ENCODE measurements around the gene DDIAS.
"Not testable (repeated sequence)": the region's sequence is repeated elsewhere in the genome, so short reads cannot be mapped to it uniquely, and the experiment has no call there.

Gene DDIAS

DNA sequence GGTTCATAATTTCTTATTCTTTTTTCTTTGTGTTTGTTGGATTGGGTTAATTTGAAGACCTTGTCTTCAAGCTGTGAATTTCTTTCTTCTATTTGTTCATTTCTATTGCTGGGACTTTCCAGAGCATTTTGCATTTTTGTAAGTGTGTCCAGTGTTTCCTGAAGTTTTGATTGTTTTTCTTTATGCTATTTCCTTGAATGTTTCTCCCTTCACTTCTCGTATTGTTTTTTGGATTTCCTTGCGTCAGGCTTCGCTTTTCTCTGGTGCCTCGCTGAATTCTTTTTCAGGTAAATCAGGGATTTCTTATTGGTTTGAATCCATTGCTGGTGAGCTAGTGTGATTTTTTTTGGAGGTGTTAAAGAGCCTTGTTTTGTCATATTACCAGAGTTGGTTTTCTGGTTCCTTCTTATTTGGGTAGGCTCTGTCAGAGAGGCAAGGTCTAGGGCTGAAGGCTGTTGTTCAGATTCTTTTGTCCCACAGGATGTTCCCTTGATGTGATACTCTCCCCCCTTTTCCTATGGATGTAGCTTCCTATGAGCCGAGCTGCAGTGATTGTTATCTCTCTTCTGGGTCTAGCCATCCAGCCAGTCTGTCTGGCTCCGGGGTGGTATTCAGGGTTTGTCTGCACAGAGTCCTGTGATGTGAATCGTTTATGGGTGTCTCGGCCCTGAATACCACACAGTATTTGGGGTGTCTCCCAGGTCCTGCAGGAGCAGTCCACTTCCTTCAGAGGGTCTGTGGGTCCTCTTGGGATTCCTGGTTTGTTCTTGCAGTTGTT lies 21.0 kb downstream of the DDIAS start:
- DNase-seq, result not testable (repeated sequence)

DNA sequence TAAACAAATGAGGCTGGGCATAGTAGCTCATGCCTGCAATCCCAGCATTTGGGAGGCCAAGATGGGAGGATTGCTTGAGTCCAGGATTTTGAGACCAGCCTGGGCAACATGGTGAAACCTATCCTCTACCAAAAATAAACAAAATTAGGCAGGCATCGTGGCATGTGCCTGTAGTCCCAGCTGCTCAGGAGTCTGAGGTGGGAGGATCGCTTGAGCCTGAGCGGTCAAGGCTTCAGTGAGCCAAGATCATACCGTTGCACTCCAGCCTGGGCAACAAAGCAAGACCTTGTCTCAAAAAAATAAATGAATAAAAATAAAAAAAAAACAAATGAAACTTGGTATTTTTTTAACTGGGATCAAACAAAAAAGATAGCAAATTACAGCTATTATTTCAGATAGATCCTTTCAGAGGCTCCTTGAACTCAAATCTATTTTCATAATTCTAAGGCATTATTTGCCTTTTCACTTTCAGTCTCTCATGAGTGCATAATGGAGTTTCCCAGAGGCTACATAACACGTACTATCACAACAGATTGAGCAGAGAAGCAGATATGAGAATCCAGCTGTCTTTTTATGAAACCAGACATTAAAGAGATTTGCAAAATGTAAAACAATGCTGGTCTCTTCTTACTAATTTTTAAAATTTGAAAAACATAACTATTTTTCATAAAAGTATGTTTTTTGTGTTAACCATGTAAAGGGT lies 23.1 kb downstream of the DDIAS start:
- DNase-seq, result no peak

- DNase-seq, result peak; percentile 2
These were observed 25.8 kb downstream of the DDIAS start for GRCh38 chr11:82927264-82927880.

DNA sequence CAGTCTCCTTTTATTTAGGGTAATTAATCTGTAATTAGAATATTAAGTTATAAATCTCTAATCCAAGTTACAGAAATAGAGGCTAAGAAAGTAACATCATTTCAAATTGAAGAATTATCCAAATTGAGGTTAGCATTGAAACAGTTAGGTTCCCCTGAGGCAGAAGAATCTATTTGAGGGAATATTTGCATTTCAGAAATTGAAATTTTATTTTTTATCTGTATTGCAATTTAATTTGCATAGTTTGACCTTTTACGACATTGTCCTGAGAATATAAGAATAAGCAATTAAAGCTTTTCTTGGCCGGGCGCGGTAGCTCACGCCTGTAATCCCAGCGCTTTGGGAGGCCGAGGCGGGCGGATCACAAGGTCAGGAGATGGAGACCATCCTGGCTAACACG lies 27.6 kb downstream of the DDIAS start:
- no peak for DNase-seq

GRCh38 chr11:82930229-82930628 lies 28.7 kb downstream of the DDIAS start:
- DNase-seq, result no peak

- DNase-seq, result no peak
These were observed 29.2 kb downstream of the DDIAS start for GRCh38 chr11:82930734-82931133.

DNA sequence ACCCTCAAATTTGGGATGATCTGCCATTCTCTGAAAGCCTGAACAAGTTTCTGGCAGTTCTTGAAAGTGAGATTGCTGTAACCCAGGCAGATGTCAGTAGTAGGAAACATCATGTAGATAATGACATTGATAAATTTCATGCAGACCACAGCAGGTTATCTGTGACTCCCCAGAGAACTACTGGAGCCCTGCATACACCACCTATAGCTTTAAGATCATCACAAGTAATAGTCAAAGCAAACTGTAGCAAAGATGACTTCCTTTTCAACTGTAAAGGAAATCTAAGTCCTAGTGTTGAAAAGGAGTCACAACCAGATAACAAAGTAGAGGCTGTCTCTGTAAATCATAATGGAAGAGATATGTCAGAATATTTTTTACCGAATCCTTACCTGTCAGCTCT lies 31.0 kb downstream of the DDIAS start:
- DNase-seq, result no peak

DNA sequence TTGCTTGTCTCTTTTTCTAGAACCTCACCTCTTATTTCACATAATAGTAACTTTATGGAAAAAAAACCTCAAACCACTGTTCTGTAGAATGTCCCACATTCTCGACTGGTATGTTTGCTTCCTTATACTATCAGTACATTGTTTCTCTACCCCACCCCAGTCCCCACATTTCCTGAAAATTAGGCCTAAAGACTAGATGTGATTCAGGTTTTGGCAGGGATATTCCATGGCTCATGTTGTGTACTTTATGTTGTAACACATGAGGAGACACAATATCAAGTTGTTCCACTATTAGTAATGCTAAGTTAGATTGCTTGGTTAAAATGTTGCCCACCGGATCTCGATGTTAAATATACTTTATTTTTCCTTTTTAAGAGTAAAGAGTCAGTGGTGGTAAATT lies 34.7 kb downstream of the DDIAS start:
- no peak for DNase-seq

GRCh38 chr11:82937554-82937953 lies 36.0 kb downstream of the DDIAS start:
- no peak for DNase-seq

- DNase-seq, result no peak
These were observed 37.9 kb downstream of the DDIAS start for GRCh38 chr11:82939456-82939855.

DNA sequence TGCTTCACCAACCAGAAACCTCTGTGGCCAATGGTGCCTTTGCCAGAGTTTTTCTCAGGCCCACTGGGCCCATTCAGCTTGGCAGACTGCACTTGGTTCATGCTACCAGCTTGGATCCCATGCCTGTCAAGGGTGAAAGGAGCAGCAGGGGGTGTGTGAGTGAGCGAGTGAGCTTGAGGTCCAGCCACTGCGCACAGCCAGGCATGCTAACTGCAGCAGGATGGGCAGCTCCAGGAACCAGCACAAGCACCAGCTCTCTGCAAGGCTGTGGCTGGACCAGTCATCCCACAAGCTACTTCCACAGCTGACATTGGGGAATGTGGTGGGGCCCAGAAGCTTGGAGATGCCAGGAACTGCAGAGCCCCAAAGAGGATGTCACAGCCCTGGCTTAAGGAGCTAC lies 40.8 kb downstream of the DDIAS start:
- no peak for DNase-seq

DNA sequence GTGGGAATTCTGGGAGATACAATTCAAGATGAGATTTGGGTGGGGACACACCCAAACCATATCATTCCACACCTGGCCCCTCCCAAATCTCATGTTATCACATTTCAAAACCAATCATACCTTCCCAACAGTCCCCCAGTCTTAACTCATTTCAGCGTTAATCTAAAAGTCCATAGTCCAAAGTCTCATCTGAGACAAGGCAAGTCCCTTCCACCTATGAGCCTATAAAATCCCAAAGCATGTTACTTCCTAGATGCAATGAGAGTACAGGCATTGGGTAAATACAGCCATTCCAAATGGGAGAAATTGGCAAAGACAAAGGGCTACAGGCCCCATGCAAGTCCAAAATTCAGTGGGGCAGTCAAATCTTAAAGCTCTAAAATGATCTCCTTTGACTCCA lies 41.9 kb downstream of the DDIAS start:
- not testable (repeated sequence) for DNase-seq

GRCh38 chr11:82944198-82944597 lies 42.7 kb downstream of the DDIAS start:
- no peak for DNase-seq

- not testable (repeated sequence) for DNase-seq
These were observed 43.5 kb downstream of the DDIAS start for GRCh38 chr11:82945041-82945440.

DNA sequence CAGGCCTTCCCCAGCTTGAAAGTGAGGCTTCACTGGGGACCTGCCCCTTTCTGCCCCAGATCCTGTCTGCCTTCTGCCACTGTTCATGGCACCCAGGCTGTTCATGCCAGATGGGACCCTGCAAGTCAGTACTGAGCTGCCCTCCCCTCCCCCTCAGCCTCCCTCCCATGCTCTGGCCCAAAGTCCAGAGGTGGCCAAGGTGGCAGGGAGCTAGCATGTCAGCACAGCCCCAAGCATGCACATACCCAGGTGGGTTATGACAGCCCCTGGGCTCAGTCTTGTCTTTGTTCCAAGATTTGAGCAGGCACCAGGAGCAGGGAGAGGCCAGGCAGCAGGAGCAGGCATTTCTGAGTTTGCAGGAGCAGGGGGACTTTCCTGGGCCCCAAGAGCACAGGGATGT lies 44.1 kb downstream of the DDIAS start:
- no peak for DNase-seq

GRCh38 chr11:82949352-82949751 lies 47.8 kb downstream of the DDIAS start:
- DNase-seq, result no peak

DNA sequence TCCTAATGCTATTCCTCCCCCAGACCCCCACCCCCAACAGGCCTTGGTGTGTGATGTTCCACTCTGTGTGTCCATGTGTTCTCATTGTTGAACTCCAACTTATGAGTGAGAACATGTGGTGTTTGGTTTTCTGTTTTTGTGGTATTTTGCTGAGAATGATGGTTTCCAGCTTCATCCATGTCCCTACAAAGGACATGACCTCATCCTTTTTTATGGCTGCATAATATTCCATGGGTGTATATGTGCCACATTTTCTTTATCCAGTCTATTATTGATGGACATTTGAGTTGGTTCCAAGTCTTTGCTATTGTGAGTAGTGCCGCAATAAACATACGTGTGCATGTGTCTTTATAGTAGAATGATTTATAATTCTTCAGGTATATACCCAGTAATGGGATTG lies 49.0 kb downstream of the DDIAS start:
- DNase-seq, result not testable (repeated sequence)

- DNase-seq, result not testable (repeated sequence)
These were observed 54.4 kb downstream of the DDIAS start for GRCh38 chr11:82955736-82956453.

DNA sequence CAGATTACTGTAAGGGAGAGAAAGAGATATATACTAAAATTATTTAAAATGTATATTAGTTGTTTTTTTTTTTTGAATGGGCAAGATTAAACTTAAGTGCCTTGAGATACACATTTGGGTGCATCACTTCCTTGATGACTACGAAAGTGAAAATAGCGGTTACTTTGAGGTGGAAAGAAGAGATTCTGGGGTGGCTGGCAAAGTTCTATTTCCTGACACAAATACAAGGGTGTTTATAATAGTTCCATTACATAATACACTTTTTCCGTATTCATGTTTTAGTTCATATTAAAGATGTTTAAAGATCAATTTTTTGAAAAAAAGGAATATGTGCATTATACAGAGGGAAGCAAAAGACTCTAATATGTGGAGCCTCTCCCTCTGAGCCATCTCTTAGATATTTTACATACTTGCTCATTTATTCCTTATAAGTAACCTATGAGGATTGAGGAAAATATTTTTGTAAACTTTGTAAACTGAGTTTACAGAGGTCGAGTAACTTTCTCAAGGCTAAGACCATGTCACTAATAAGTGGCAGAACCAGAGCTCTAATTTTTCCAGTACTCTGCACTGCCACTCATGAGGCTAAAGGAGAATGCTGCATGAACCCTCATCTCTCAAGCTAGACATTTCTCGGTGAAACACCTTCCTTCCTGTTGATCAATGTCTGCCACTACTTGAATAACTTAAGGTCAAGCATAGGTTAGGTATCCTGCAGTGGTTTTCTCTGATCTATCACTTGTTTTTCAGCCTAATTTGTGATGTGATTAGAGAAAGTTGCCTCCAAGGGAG lies 58.6 kb downstream of the DDIAS start:
- no peak for DNase-seq

GRCh38 chr11:82960779-82961143 lies 59.2 kb downstream of the DDIAS start:
- DNase-seq, result no peak

GRCh38 chr11:82962021-82962420 lies 60.5 kb downstream of the DDIAS start:
- not testable (repeated sequence) for DNase-seq

DNA sequence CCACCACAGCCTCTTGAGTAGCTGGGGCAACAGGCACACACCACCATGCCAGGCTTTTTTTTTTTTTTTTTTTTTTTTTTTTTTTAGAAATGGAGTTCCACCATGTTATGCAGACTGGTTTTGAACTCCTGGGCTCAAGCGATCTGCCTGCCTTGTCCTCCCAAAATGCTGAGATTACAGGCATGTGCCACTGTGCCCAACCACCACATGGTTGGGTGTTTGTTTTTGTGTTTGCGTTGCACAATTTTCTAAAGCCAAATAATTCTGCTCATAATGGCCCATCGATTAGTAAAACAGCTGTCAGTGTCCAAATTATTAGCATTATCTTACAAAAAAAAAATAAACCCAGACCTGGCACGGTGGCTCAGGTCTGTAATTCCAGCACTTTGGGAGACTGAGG lies 65.8 kb downstream of the DDIAS start:
- no peak for DNase-seq

DNA sequence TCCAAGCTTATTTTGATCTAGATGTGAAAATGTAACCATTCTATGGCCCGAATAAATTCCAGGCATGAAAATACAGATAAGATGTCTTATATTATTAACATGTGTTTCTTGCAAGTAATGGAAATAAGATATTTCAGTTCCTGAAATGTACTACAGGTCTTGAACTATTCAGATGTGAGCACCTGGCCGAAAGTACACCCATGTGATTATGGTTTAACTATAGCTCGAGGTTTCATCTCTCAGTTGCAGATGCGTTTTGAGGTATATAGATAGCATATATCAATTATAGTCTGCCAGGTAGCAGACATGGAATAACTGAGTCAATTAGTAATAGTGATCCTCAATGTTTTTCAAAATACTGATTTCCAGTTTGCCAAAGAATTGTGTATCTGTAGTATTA lies 68.3 kb downstream of the DDIAS start:
- no peak for DNase-seq
